Fibroblast of the aortic adventitia (primary cell): Measurements from ENCODE around the gene C1orf56. TPM values are rescaled to one million over a fixed set of nuclear protein-coding genes. Genes with fewer than 3 reads are reported as not detected.

ENCODE experiments used
- DNase-seq: peaks from one replicate; pipeline ENCODE4 v3.0.0-alpha.2; 2010; ENCODE audit warnings: low read depth
- H3K4me3 ChIP-seq: 2 replicates; pipeline ENCODE4 v1.5.1; 2011; ENCODE audit warnings: low read depth, mild to moderate bottlenecking, control low read depth, low read length, moderate library complexity
- CTCF ChIP-seq: IDR thresholded peaks from 2 replicates; pipeline ENCODE4 v1.5.1; 2011; ENCODE audit warnings: mild to moderate bottlenecking, low read length, control low read depth, inconsistent platforms; ENCODE audit not compliant: insufficient read depth
- total RNA-seq: library from RNA; depleted of rRNA; stranded (reverse); fragments of >200 nt; gene quantifications from 2 replicates; pipeline ENCODE4 v1.2.3, GENCODE V29; 2012; ENCODE audit warnings: low replicate concordance

The C1orf56 gene
- total RNA-seq, 1 donor: 3.3 TPM

DNA sequence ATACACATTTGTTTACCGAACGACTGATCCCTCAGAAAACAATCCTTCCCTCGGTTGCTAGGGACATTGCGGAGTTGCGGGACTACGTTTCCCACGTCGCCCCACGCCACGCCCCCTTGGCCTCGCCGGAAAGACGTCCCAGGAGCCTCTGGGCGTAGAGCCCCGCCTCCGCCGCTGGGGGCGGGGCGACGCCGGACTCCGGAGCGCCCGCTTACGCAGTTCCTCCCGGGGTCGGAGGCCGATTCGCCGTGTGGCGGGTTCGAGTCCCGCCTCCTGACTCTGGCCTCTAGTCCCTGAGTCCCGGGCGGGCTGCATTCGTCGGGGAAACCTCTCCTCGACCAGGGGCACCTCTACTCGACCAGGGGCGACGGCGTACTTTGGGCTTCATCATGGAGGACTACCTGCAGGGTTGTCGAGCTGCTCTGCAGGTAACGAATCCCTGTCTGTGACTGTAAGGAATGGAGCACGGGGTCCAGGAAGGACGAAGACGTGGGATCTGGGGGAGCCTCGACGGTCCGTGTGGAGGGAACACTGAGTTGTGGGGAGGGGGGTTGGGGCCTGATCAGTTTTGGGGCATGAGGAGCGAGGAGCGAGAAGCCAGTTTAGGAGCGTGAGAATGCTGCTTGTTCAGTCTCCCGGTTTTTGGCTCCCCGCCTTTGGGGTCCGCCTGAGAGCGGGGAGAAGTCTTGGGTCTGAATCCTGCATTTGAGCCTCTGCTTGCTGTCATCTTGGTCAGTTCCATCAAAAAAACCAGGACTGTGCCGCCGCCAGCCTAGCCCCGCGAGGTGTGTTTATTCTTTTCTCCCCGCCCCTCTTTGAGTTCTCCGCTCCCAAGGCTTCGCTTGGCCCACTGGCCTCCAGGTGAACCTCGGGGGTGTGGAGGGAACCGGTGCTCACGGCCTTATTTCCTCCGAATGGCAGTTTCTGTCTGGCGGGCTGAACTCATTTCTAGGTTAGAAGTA, 39.0 kb upstream of the C1orf56 start, which contains the start of gene PRUNE1:
Gene PRUNE1, plus strand, starts transcription at position 206 of the 962 bp plus-strand sequence. Its CDS starts 184 bp downstream, at position 390.
- peak within 1 kb of the TSS; percentile 97 for H3K4me3 ChIP-seq
- no peak for TF ChIP-seq CTCF
- peak; percentile 93 for DNase-seq

DNA sequence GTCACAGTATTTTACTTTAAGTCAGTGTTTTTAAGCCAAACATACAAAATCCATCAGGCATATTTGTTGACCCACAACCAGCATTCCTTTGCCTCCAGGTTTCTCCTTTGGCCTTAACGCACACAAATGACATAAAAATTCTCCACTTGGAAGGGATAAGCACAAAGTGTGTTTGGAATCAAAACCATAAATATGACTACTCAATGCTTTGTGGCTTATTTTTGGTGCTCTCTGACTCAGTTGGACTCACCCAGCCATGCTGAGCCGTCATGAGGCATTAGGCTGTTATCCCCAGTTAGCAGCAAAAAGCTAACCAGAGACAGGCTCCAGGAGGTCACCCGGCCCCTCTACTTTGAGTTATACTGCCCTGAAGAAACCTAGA, 38.4 kb upstream of the C1orf56 start:
- H3K4me3 ChIP-seq: peak overlapping the region; percentile 97
- DNase-seq: peak; percentile 58
- TF ChIP-seq CTCF: no peak

DNA sequence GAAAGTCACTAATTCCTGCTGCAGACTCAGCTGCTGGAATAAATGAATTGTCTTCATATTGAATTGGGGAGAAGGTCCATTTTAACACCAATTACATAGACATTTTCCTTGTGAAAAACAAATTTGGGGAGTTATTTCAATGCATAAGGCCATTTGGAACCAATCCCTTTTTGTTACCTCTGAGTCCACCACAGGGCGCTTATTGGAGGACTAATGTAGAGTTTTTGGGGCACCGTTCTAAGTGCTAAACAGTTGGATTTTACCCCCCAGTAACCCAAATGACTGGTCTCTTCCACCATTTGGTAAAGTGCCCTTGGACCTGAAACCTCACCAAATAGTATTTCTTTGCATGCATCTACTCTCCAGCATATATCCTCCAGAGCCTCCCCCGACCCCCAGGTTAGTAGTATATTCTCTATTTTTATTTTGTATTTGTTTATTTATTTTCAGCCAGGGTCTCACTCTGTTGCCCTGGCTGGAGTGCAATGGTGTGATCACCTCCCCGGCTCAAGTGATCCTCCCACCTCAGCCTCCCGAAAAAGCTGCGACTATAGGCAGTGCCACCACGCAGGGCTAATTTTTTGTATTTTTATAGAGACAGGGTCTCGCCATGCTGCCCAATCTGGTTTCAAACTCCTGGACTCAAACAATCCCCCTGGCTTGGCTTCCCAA, 37.7 kb upstream of the C1orf56 start:
- H3K4me3 ChIP-seq: peak overlapping the region; percentile 97
- TF ChIP-seq CTCF: no peak
- no peak for DNase-seq

DNA sequence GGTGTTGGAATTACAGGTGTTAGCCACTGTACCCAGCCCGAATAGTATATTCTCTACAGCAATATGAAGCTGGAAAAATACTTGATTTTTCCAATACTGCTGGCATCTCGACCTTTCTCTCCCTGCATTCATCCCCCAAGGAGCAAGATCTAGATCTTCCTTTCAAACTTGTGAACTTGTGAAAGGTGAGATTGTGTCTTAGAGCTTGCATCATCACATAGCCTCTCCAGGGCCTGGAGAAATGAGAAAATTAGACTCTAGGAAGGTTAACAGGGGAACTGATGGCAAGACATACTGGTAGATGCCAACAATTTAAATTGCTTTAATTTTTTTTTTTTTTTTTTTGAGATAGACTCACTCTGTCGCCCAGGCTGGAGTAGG, 37.2 kb upstream of the C1orf56 start:
- no peak overlapping the region for H3K4me3 ChIP-seq
- TF ChIP-seq CTCF: no peak
- DNase-seq: no peak

DNA sequence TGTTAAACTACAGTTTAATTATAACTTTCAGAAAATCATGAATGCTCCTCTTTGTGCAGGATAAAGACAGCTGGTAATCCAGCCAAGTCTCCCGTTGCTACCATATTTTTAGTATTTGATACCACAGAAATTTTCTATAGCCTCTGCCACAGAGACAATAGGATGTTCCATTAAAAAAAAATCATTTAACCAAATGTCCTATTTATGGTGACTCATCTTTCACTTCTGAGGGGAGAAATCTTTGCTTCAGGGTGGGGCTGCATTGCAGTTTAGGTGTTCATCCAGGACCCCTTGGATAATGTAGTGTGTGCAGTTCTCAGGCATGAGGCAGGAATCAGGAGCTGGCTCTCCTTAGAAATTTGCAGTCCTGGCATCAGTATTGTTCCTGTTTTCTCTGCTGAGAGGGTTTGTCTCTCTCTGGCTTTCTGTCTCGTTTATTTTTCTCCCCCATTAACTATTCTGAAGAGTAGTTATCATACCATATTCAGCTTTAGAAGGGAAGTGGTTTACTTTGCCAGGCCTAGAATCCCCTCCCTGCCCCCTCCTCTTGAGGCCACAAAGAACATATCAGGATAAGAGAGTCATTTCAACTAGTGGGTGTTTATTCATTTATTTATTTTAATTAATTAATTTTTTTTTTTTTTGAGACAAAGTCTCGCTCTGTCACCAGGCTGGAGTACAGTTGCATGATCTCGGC, 36.2 kb upstream of the C1orf56 start:
- peak; percentile 11 for DNase-seq
- no peak for TF ChIP-seq CTCF
- H3K4me3 ChIP-seq: no peak overlapping the region

- no peak overlapping the region for H3K4me3 ChIP-seq
- no peak for DNase-seq
- TF ChIP-seq CTCF: no peak
Observed at GRCh38 chr1:151012684-151013471, 34.7 kb upstream of the C1orf56 start.
